ENCODE measurements around the gene RUFY1.
"Not testable (repeated sequence)": the region's sequence is repeated elsewhere in the genome, so short reads cannot be mapped to it uniquely, and the experiment has no call there.

Gene RUFY1

GRCh38 chr5:179550511-179551342, at the start of gene RUFY1:
Gene RUFY1, plus strand, starts transcription at chr5:179550554. Its CDS starts 16 bp downstream, at chr5:179550570.
- DNase-seq: peak; percentile 85

GRCh38 chr5:179501997-179502396, 48.4 kb upstream of the RUFY1 start:
- DNase-seq: not testable (repeated sequence)

GRCh38 chr5:179502420-179502819, 47.9 kb upstream of the RUFY1 start:
- not testable (repeated sequence) for DNase-seq

- DNase-seq: no peak
Measured at GRCh38 chr5:179504191-179504590, 46.2 kb upstream of the RUFY1 start.

- no peak for DNase-seq
Measured at GRCh38 chr5:179504600-179505396, 45.6 kb upstream of the RUFY1 start.

- DNase-seq: no peak
Measured at GRCh38 chr5:179505636-179506261, 44.6 kb upstream of the RUFY1 start.

- DNase-seq: no peak
Measured at GRCh38 chr5:179509239-179509638, 41.1 kb upstream of the RUFY1 start.

GRCh38 chr5:179509845-179510244, 40.5 kb upstream of the RUFY1 start:
- DNase-seq: no peak

GRCh38 chr5:179512452-179513000, 37.8 kb upstream of the RUFY1 start:
- DNase-seq: no peak

GRCh38 chr5:179515501-179515900, 34.9 kb upstream of the RUFY1 start:
- not testable (repeated sequence) for DNase-seq

- no peak for DNase-seq
Measured at GRCh38 chr5:179516221-179516620, 34.1 kb upstream of the RUFY1 start.

GRCh38 chr5:179517746-179518145, 32.6 kb upstream of the RUFY1 start:
- DNase-seq: not testable (repeated sequence)

GRCh38 chr5:179518369-179518768, 32.0 kb upstream of the RUFY1 start:
- not testable (repeated sequence) for DNase-seq

GRCh38 chr5:179519416-179520070, 30.8 kb upstream of the RUFY1 start:
- not testable (repeated sequence) for DNase-seq

GRCh38 chr5:179522107-179522506, 28.2 kb upstream of the RUFY1 start:
- not testable (repeated sequence) for DNase-seq

GRCh38 chr5:179526978-179527377, 23.4 kb upstream of the RUFY1 start:
- no peak for DNase-seq

GRCh38 chr5:179530069-179530998, 20.0 kb upstream of the RUFY1 start:
- DNase-seq: peak; percentile 81

GRCh38 chr5:179533024-179533423, 17.3 kb upstream of the RUFY1 start:
- DNase-seq: no peak

GRCh38 chr5:179533907-179534306, 16.4 kb upstream of the RUFY1 start:
- DNase-seq: no peak

- DNase-seq: no peak
Measured at GRCh38 chr5:179534431-179534830, 15.9 kb upstream of the RUFY1 start.

GRCh38 chr5:179536676-179537075, 13.7 kb upstream of the RUFY1 start:
- DNase-seq: no peak

Data from CD4-positive, alpha-beta T cell treated with Interleukin-17A for 4 hours (primary cell).